SKM-1 (cell line): ENCODE data around the gene SERPIND1.
"Not testable (repeated sequence)": the region's sequence is repeated elsewhere in the genome, so short reads cannot be mapped to it uniquely, and the experiment has no call there.

Experiments
- DNase-seq: peaks from one replicate; lab custom pipeline; 2025; ENCODE audit not compliant: unreplicated experiment; lab: John Stamatoyannopoulos, UW

Gene SERPIND1

DNA sequence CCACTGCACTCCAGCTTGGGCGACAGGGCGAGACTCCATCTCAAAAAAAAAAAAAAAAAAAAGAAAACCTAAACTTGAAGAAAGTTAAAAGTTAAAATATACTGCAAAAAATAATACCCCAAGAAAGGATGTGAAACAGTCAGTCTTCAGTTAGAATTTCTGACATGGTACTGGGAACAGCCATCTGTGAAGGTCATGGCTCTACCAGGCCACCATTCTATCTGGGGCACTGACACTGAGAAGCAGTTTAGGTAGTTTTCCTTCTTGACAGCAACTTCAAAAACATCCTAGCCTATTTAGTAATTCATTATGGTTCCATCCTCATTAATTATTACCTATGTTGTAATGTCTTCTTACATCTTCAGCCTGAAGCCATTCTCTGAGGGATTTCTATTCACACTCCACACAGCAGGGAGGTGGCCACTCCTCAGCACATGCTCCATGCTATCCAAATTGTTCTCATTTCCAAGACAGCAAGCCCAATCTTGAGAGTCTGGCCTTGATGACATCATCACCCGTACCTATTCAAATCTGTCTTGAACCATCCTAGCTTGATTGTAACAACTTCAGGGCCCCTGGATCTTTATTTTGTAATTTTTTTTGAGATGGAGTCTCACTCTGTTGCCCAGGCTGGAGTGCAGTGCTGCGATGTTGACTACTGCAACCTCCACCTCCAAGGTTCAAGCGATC is 38.2 kb downstream of the SERPIND1 start:
- DNase-seq, result no peak

- no peak for DNase-seq
These were observed 39.1 kb downstream of the SERPIND1 start for GRCh38 chr22:20813056-20813455.

GRCh38 chr22:20814221-20814808 is 40.4 kb downstream of the SERPIND1 start:
- no peak for DNase-seq

- DNase-seq, result no peak
These were observed 41.7 kb downstream of the SERPIND1 start for GRCh38 chr22:20815477-20816050.

GRCh38 chr22:20816559-20816958 is 42.6 kb downstream of the SERPIND1 start:
- DNase-seq, result no peak

DNA sequence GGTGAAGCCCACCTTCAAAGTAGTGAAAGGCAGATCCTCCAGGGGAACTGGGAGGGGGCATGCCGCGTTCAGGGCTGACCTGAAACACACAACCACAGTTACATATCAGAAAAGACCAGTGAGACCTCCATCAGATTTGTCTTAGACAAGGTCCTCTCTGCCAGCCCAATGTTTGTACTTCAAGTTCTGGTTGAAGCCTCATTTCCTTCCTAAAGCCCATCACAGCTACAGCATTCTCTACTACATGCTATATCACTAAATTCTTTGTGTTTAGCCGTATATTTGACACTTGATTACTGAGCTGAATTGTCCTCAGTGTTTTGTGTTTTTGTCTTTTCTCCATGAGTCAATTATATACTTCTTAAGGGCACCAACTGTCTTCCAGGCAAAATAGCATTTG is 44.6 kb downstream of the SERPIND1 start:
- DNase-seq, result no peak

GRCh38 chr22:20819471-20819870 is 45.6 kb downstream of the SERPIND1 start:
- no peak for DNase-seq

- DNase-seq, result not testable (repeated sequence)
These were observed 47.9 kb downstream of the SERPIND1 start for GRCh38 chr22:20821717-20822239.

- no peak for DNase-seq
These were observed 48.3 kb downstream of the SERPIND1 start for GRCh38 chr22:20822240-20822639.

DNA sequence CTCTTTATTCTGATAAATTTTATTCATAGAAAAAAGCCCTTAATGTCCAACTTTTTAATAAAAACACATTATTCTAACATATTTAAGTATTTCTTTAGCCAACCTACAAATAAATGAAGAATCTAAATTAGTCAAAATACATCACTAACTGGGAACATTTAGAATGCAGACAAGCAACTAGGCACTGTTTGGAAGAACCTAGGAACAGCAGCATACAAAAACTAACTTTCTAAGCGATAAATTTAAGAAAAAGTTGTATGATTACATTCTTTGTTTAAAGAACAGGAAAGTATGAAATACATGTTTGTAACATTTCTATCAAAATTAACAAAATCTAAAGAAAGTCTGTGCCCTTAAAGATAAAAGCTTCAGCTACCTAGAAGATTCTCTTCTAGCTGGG is 49.4 kb downstream of the SERPIND1 start:
- no peak for DNase-seq

- not testable (repeated sequence) for DNase-seq
These were observed 51.3 kb downstream of the SERPIND1 start for GRCh38 chr22:20825216-20825615.

GRCh38 chr22:20825624-20826023 is 51.7 kb downstream of the SERPIND1 start:
- DNase-seq, result no peak

DNA sequence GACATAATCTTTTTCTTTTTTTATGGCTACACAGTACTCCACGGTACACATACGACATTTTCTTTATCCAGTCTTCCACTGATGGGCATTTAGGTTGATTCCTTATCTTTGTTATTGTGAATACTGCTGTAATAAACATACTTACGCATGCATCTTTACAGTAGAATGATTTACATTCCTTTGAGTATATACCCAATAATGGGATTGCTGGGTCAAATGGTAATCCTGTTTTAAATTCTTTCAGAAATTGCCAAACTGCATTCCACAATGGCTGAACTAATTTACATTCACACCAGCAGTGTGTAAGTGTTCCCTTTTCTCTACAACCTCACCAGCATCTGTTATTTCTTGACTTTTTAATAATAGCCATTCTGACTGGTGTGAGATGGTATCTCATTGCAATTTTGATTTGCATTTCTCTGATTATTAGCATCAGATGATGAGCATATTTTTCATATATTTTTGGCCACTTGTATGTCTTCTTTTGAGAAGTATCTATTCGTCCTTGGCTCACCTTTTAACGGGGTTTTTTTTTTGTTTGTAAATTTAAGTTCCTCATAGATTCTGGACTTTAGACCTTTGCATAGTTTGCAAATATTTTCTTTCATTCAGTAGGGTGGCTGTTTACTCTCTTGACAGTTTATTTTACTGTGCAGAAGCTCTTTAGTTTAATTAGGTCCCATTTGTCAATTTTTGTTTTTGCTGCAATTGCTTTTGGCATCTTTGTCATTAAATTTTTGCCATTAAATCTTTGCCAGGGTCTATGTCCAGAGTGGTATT is 52.6 kb downstream of the SERPIND1 start:
- not testable (repeated sequence) for DNase-seq

DNA sequence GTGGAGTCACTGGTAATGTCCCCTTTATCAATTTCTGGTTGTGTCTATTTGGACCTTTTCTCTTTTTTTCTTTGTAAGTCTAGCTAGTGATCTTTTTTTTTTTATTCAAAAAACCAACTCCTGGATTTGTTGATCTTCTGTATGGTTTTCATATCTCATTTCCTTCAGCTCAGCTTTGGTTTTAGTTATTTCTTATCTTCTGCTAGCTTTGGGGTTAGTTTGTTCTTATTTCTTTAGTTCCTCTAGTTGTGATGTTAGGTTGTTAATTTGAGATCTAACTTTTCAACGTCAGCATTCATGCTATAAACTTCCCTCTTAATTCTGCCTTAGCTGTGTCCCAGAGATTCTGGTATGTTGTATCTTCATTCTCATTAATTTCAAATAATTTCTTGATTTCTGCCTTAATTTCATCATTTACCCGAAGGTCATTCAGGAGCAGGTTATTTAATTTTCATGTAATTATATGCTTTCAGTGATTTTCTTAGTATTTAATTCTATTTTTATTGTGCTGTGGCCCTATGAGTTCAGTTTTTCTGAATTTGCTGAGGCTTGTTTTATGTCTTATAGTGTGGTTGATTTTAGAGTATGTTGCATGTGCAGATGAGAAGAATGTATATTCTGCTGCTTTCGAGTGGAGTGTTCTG is 55.7 kb downstream of the SERPIND1 start:
- no peak for DNase-seq

DNA sequence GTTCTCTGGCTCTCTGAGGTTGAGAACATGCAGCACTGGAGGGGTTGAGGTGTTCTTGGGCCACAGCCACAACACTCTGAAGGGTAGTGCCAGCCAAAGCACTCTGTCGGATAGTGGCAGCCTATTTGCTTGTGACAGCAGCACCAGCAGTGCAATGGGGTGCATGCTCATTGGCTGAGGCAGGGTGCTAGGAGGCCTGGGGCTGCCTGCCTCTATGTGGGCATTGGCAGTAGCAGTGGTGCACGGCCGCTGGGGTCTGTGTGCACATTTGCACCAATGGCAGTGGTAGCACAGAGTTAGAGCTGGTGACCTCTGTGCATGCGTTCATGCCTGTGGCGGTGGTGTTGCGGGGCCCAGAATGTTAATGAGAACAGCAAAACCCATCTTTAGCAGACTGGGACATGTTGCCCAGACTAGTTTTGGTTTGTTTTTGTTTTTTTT is 59.3 kb downstream of the SERPIND1 start:
- DNase-seq, result no peak

DNA sequence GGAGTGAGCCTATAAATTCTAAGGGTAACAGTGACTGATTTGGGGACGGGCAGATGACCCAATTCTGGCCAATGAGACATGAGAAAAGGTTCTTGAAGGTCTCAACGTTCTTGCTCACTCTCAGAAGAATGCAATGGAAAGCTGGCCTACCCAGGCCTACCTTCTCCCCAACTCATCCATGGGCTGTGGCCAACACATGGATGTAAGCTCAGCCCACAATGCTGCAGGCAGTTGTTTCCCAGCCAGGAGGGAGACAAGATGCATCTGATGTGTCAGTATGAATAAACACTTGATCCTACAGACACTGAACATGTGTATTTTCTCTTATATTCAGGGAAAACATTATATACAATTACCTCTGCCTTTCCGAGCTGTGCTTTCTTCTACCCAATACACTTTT is 60.3 kb downstream of the SERPIND1 start:
- no peak for DNase-seq

DNA sequence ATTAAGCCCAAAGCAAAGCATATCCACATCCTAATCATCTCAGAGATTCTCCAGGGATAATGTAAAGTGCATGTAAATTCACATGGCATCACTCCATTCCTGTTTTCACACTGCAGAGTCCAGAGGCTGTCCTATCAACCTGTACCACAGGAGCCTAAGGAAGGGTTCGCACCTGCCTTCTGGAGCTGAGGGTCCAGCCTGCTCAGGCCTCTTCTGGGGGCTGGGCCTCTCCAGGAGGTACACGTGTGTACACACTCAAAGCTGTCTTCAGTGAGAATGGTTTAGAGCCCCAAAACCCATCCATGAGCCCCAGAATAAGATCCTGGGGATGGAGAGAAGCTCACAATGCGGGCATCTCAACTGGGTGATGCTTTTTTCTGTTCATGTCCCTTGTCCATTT is 60.8 kb downstream of the SERPIND1 start:
- no peak for DNase-seq
